Mucosa of rectum (tissue), 2 donors: ENCODE data around the gene GPR55.
A peak's percentile ranks its signal among the peaks of the same experiment; 100 is the strongest.

Source experiments
- H3K27ac ChIP-seq, 2 donors: one replicate each; pipeline ENCODE4 v1.7.0; 2013; ENCODE audit warnings: inconsistent platforms in 2 of 2, low read depth in 2 of 2, low read length in 2 of 2
- H3K27me3 ChIP-seq, 2 donors: one replicate each; pipeline ENCODE4 v1.7.0; 2013; ENCODE audit warnings: low read length in 2 of 2; ENCODE audit not compliant: control insufficient read depth in 2 of 2, insufficient read depth in 2 of 2
- H3K36me3 ChIP-seq, 2 donors: one replicate each; pipeline ENCODE4 v1.7.0; 2013; ENCODE audit warnings: low read length in 2 of 2; ENCODE audit not compliant: control insufficient read depth in 2 of 2, insufficient read depth in 2 of 2
- H3K4me1 ChIP-seq, 2 donors: one replicate each; pipeline ENCODE4 v1.7.0; 2013; ENCODE audit warnings: low read length in 2 of 2, mild to moderate bottlenecking in 1 of 2; ENCODE audit not compliant: control insufficient read depth in 2 of 2, insufficient read depth in 2 of 2
- H3K4me3 ChIP-seq, 2 donors: one replicate each; pipeline ENCODE4 v1.7.0; 2013; ENCODE audit warnings: low read length in 2 of 2
- H3K9ac ChIP-seq, 2 donors: one replicate each; pipeline ENCODE4 v1.7.0; 2013; ENCODE audit warnings: low read length in 2 of 2, low read depth in 1 of 2, mild to moderate bottlenecking in 1 of 2
- H3K9me3 ChIP-seq, 2 donors: one replicate each; pipeline ENCODE4 v1.7.0; 2013; ENCODE audit warnings: low read length in 2 of 2; ENCODE audit not compliant: control insufficient read depth in 2 of 2
- donor health status: healthy.
- donor health status: Normal muscosa, but diverticular disease.

GPR55 gene

GRCh38 chr2:230908092-230908594 is 16.9 kb downstream of the GPR55 start:
- H3K4me3 ChIP-seq: no peak overlapping the region

GRCh38 chr2:230907361-230908091 is 17.5 kb downstream of the GPR55 start:
- no peaks in the 10 kb centered on the region for H3K9me3 ChIP-seq
- no peak overlapping the region for H3K27ac ChIP-seq
- H3K27me3 ChIP-seq: no peaks in the 10 kb centered on the region
- H3K9ac ChIP-seq: no peak overlapping the region
- H3K36me3 ChIP-seq: no peaks in the 10 kb centered on the region
- peaks cover 2 to 6% of the 10 kb centered on the region in 2 donors for H3K4me1 ChIP-seq
- no peak overlapping the region for H3K4me3 ChIP-seq

More at GRCh38 chr2:230908092-230908594, 16.9 kb downstream of the GPR55 start:
- H3K4me1 ChIP-seq: peaks cover 2 to 6% of the 10 kb centered on the region in 2 donors
- no peaks in the 10 kb centered on the region for H3K36me3 ChIP-seq
- H3K27ac ChIP-seq: peak overlapping the region; percentile 41 to 48
- no peaks in the 10 kb centered on the region for H3K9me3 ChIP-seq
- H3K9ac ChIP-seq: no peak overlapping the region
- H3K27me3 ChIP-seq: no peaks in the 10 kb centered on the region

GRCh38 chr2:230906471-230907230 is 18.4 kb downstream of the GPR55 start:
- H3K9ac ChIP-seq: no peak overlapping the region
- no peaks in the 10 kb centered on the region for H3K9me3 ChIP-seq
- H3K4me1 ChIP-seq: peaks cover 2 to 6% of the 10 kb centered on the region in 2 donors
- H3K4me3 ChIP-seq: no peak overlapping the region
- H3K27ac ChIP-seq: no peak overlapping the region
- H3K27me3 ChIP-seq: no peaks in the 10 kb centered on the region
- H3K36me3 ChIP-seq: no peaks in the 10 kb centered on the region

DNA sequence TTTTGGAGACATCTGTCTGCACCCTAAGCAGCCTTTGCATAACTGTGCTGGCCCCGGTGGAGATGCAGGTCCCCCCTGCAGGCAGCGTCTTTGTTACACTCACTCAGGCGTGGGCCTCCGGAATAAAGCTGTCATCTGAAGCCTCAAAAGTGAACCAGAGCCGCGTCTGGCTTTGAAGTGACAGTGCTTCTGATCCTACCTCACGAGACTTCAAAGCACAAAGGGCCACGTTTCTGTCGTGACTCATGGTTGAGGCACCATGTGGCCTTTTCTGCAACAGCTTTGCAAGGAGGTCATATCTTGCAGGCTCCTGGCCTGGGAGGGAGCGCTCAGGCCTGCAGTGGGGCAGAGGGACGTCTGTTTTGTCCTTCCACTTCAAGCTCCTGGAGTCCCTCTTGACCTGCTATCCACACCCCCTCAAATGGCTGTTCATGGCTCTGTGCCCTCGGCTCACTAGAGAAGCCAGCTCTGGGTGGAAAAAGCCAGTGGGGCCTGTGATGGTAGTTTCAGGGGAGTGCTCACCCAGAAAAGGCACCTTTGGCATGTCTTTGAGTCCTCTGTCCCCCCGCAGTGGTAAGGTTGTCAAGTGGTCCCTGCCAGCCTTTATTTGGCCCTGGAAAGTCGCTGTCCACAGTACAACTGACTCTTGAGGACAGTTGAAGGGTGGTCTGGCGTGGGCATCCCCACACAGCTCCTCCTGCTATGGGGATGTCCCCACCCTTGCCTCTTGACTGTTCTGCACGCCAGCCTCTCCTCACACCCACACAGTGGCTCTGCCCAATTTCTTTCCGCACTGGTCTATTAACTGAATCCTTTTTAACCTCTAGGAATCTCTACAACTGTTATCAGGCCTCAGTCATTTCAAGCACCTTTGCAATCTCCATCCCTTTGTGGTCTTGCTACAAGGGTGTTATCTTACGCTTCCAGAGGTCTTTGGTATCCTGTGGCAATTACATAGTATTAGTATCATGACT is 19.3 kb downstream of the GPR55 start:
- Histone ChIP-seq H3K27me3 (no peaks in the 10 kb centered on the region), H3K4me3 (no peak overlapping the region), H3K36me3 (no peaks in the 10 kb centered on the region), H3K9ac (no peak overlapping the region), H3K9me3 (no peaks in the 10 kb centered on the region), H3K4me1 (peaks cover 2 to 6% of the 10 kb centered on the region in 2 donors), H3K27ac (no peak overlapping the region)

GRCh38 chr2:230904856-230905447 is 20.1 kb downstream of the GPR55 start:
- Histone ChIP-seq H3K27ac (no peak overlapping the region), H3K9me3 (no peaks in the 10 kb centered on the region), H3K36me3 (no peaks in the 10 kb centered on the region), H3K4me1 (peaks cover 2 to 6% of the 10 kb centered on the region in 2 donors), H3K4me3 (no peak overlapping the region), H3K9ac (no peak overlapping the region), H3K27me3 (no peaks in the 10 kb centered on the region)

- H3K9me3 ChIP-seq: no peaks in the 10 kb centered on the region
- no peaks in the 10 kb centered on the region for H3K27me3 ChIP-seq
- H3K36me3 ChIP-seq: no peaks in the 10 kb centered on the region
- H3K27ac ChIP-seq: no peak overlapping the region
- H3K4me1 ChIP-seq: peaks cover 2 to 5% of the 10 kb centered on the region in 2 donors
- no peak overlapping the region for H3K4me3 ChIP-seq
- H3K9ac ChIP-seq: no peak overlapping the region
Measured at GRCh38 chr2:230903231-230904150, 21.6 kb downstream of the GPR55 start.

DNA sequence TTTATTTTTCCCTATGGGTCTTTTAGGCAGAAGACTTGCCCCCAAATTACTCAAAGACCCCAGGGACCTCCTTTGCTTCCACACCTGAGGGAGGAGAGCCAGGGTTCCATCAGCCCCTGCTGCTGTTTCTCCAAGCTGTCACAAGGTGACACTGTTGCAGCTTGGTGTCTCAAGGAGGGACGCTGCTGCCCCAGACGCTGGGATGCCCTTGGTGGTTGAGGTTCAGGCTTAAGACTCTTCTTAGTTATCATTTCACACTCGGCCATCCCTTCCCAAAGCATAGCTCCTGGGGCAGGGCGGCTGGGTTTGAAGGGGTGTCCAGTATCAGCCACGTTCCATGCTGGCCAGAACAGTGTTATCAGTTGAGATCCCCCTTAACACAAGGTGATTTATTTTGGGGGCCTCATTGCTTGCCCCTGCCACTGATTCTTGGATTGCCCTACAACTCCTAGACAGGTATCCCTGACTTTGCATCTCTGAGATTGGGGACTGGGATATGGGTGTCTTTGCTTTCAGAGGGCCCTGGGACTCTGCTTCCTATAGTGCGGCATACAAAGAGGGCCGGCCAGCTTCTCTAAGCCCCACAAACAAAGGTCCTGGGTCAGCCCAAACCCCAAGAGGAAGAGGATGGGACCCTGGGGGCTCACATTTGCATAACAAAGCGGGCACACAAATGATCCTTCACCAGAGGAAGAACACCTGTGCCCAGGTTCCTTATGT is 22.7 kb downstream of the GPR55 start:
- no peaks in the 10 kb centered on the region for H3K4me1 ChIP-seq
- no peak overlapping the region for H3K27ac ChIP-seq
- H3K27me3 ChIP-seq: no peaks in the 10 kb centered on the region
- H3K9ac ChIP-seq: no peak overlapping the region
- no peaks in the 10 kb centered on the region for H3K36me3 ChIP-seq
- H3K9me3 ChIP-seq: no peaks in the 10 kb centered on the region
- no peak overlapping the region for H3K4me3 ChIP-seq

GRCh38 chr2:230901006-230901405 is 24.0 kb downstream of the GPR55 start:
- Histone ChIP-seq H3K9ac (no peak overlapping the region), H3K4me1 (peaks cover 10 to 12% of the 10 kb centered on the region in 2 donors), H3K27ac (no peak overlapping the region), H3K9me3 (no peaks in the 10 kb centered on the region), H3K36me3 (no peaks in the 10 kb centered on the region), H3K27me3 (no peaks in the 10 kb centered on the region), H3K4me3 (no peak overlapping the region)
